H1 (cell line): ENCODE measurements around the gene NR1D2. TPM values are rescaled to one million over a fixed set of nuclear protein-coding genes. Genes with fewer than 3 reads are reported as not detected.

ENCODE experiments used
- CTCF ChIA-PET: fragments of 300-600 bp; sonication (Branson Sonifier 250); formaldehyde crosslinking; loops from one replicate; lab custom pipeline; 2021; ENCODE audit not compliant: partially characterized antibody; lab: Charles Lee
- POLR2A ChIA-PET: fragments of 300-600 bp; sonication (Branson Sonifier 250); formaldehyde crosslinking; loops from one replicate; lab custom pipeline; 2021; ENCODE audit warnings: inconsistent platforms; ENCODE audit not compliant: partially characterized antibody; lab: Charles Lee
- DNase-seq, 2 experiments: peaks; one replicate each; pipeline versions ENCODE4 v3.0.0 to v3.0.0-alpha.2; 2010 to 2022; ENCODE audit warnings: low spot score in 2 of 2, low read depth in 1 of 2, mixed read lengths in 1 of 2
- FAIRE-seq: peaks from 2 replicates; lab custom pipeline; 2011; peaks lifted over from hg19 to GRCh38; lab: Jason Lieb, UNC
- H2AFZ ChIP-seq: 2 replicates; pipeline ENCODE4 v1.8.1; 2012; ENCODE audit warnings: low read length, inconsistent platforms
- H2AK5ac ChIP-seq: 2 replicates; pipeline ENCODE4 v1.6.1; 2013; ENCODE audit warnings: low read depth, low read length
- H2BK120ac ChIP-seq: replicated peaks from 2 replicates; pipeline ENCODE3; 2013; ENCODE audit warnings: low read depth, low read length, inconsistent platforms
- H2BK12ac ChIP-seq: 2 replicates; pipeline ENCODE4 v1.6.1; 2013; ENCODE audit warnings: low read depth, low read length
- H2BK15ac ChIP-seq: 2 replicates; pipeline ENCODE4 v1.6.1; 2013; ENCODE audit warnings: low read length
- H2BK20ac ChIP-seq: 2 replicates; pipeline ENCODE4 v1.6.1; 2013; ENCODE audit warnings: low read length
- H2BK5ac ChIP-seq: 2 replicates; pipeline ENCODE4 v1.6.1; 2013; ENCODE audit warnings: low read depth, low read length
- H3K14ac ChIP-seq: 2 replicates; pipeline ENCODE4 v1.6.1; 2013; ENCODE audit warnings: inconsistent platforms; ENCODE audit not compliant: insufficient read length
- H3K18ac ChIP-seq: 2 replicates; pipeline ENCODE4 v1.6.1; 2013; ENCODE audit warnings: low read length; ENCODE audit errors: extremely low read depth
- H3K23ac ChIP-seq: 2 replicates; pipeline ENCODE4 v1.6.1; 2013; ENCODE audit warnings: inconsistent platforms; ENCODE audit not compliant: insufficient read length
- H3K23me2 ChIP-seq: 2 replicates; pipeline ENCODE4 v1.6.1; 2013; ENCODE audit warnings: low read depth, low read length
- H3K27ac ChIP-seq: 2 replicates; pipeline ENCODE4 v1.6.1; 2011; ENCODE audit warnings: low read depth, low read length, inconsistent platforms
- H3K27me3 ChIP-seq, 4 experiments: replicated peaks in 1 of 4; 1 replicate in 1 of 4; 2 replicates in 3 of 4; pipeline versions ENCODE4 v1.6.1 to v1.8.1; 2011 to 2013; ENCODE audit warnings: low read length in 3 of 4, mild to moderate bottlenecking in 3 of 4, inconsistent platforms in 2 of 4, mixed read lengths in 2 of 4, moderate library complexity in 1 of 4; ENCODE audit not compliant: control insufficient read depth in 3 of 4, insufficient read depth in 3 of 4; ENCODE audit errors: extremely low read depth in 1 of 4
- H3K36me3 ChIP-seq, 4 experiments: 2 replicates each; pipeline versions ENCODE4 v1.6.1 to v1.8.1; 2011 to 2013; ENCODE audit warnings: mild to moderate bottlenecking in 4 of 4, low read length in 3 of 4, moderate library complexity in 2 of 4, control low read depth in 1 of 4, inconsistent platforms in 1 of 4; ENCODE audit not compliant: insufficient read depth in 4 of 4, control insufficient read depth in 2 of 4
- H3K4ac ChIP-seq: replicated peaks from 2 replicates; pipeline ENCODE3; 2013; ENCODE audit warnings: low read length, low read depth, mixed read lengths, inconsistent platforms; ENCODE audit not compliant: insufficient read length
- H3K4me1 ChIP-seq, 4 experiments: replicated peaks in 1 of 4; 1 replicate in 1 of 4; 2 replicates in 3 of 4; pipeline versions ENCODE4 v1.6.1 to v1.8.1; 2011 to 2013; ENCODE audit warnings: low read length in 3 of 4, inconsistent platforms in 2 of 4, mixed read lengths in 1 of 4; ENCODE audit not compliant: insufficient read depth in 4 of 4, control insufficient read depth in 3 of 4
- H3K4me2 ChIP-seq, 2 experiments: 2 replicates each; pipeline versions ENCODE4 v1.6.1 to v1.8.1; 2011 to 2013; ENCODE audit warnings: low read depth in 2 of 2, low read length in 2 of 2, control low read depth in 1 of 2, inconsistent platforms in 1 of 2, mild to moderate bottlenecking in 1 of 2; ENCODE audit not compliant: insufficient read depth in 1 of 2
- H3K4me3 ChIP-seq, 4 experiments: fragments of 200-600, 300-600 bp in 1 of 4; sonication (generic), shearing (Covaris generic), sonication (Bioruptor Twin) in 1 of 4; 2 replicates each; pipeline versions ENCODE4 v1.5.1 to v1.8.1; 2011 to 2016; ENCODE audit warnings: low read length in 4 of 4, low read depth in 3 of 4, control low read depth in 2 of 4, inconsistent platforms in 2 of 4, mild to moderate bottlenecking in 2 of 4, mixed read lengths in 1 of 4, moderate library complexity in 1 of 4; ENCODE audit not compliant: insufficient read depth in 2 of 4; ENCODE audit errors: extremely low read depth in 1 of 4
- H3K56ac ChIP-seq: replicated peaks from 2 replicates; pipeline ENCODE3; 2013; ENCODE audit warnings: low read depth, mild to moderate bottlenecking, mixed read lengths, low read length, inconsistent platforms; ENCODE audit not compliant: insufficient read length
- H3K79me1 ChIP-seq: 2 replicates; pipeline ENCODE4 v1.6.1; 2013; ENCODE audit warnings: low read depth, low read length, control low read depth
- H3K79me2 ChIP-seq, 2 experiments: 2 replicates each; pipeline versions ENCODE4 v1.6.1 to v1.8.1; 2012 to 2013; ENCODE audit warnings: low read length in 2 of 2, mild to moderate bottlenecking in 2 of 2, inconsistent platforms in 1 of 2; ENCODE audit not compliant: insufficient read depth in 2 of 2, control insufficient read depth in 1 of 2
- H3K9ac ChIP-seq, 4 experiments: replicated peaks in 1 of 4; 1 replicate in 1 of 4; 2 replicates in 3 of 4; pipeline versions ENCODE4 v1.6.1 to v1.8.1; 2011 to 2013; ENCODE audit warnings: low read depth in 3 of 4, low read length in 3 of 4, control low read depth in 2 of 4, mild to moderate bottlenecking in 2 of 4, moderate library complexity in 2 of 4, inconsistent platforms in 1 of 4; ENCODE audit errors: extremely low read depth in 1 of 4
- H3K9me3 ChIP-seq, 2 experiments: 2 replicates each; pipeline versions ENCODE4 v1.6.1 to v1.8.1; 2012 to 2013; ENCODE audit warnings: mild to moderate bottlenecking in 2 of 2, moderate library complexity in 2 of 2, control low read depth in 1 of 2, inconsistent platforms in 1 of 2, low read depth in 1 of 2, low read length in 1 of 2, mixed read lengths in 1 of 2; ENCODE audit not compliant: insufficient read depth in 2 of 2
- H4K20me1 ChIP-seq, 2 experiments: replicated peaks in 1 of 2; 2 replicates each; pipeline versions ENCODE3 to v1.8.1; 2011 to 2013; ENCODE audit warnings: inconsistent platforms in 2 of 2, low read length in 2 of 2, mild to moderate bottlenecking in 1 of 2; ENCODE audit not compliant: insufficient read depth in 2 of 2, control insufficient read depth in 1 of 2
- H4K5ac ChIP-seq: 2 replicates; pipeline ENCODE4 v1.6.1; 2013; ENCODE audit warnings: low read length, low read depth, mixed read lengths, inconsistent platforms; ENCODE audit not compliant: insufficient read length
- H4K8ac ChIP-seq: 2 replicates; pipeline ENCODE4 v1.8.0; 2013; ENCODE audit warnings: mild to moderate bottlenecking, moderate library complexity, low read length, inconsistent platforms; ENCODE audit not compliant: insufficient read depth; ENCODE audit errors: extremely low read depth
- H4K91ac ChIP-seq: replicated peaks from 2 replicates; pipeline ENCODE3; 2013; ENCODE audit warnings: low read length, mixed read lengths, inconsistent platforms; ENCODE audit not compliant: insufficient read length
- BACH1 ChIP-seq: IDR thresholded peaks from 2 replicates; pipeline ENCODE4 v1.6.1; 2012; ENCODE audit warnings: low read length, improper control_type of control experiment
- BRCA1 ChIP-seq: IDR thresholded peaks from 2 replicates; pipeline ENCODE4 v1.6.1; 2012; ENCODE audit warnings: low read depth, low read length, improper control_type of control experiment
- JUN ChIP-seq: IDR thresholded peaks from 2 replicates; pipeline ENCODE4 v1.6.1; 2011; ENCODE audit warnings: low read depth, mild to moderate bottlenecking, improper control_type of control experiment, low read length
- RBBP5 ChIP-seq: IDR thresholded peaks from 2 replicates; pipeline ENCODE4 v1.7.1; 2012; ENCODE audit warnings: low read depth, mild to moderate bottlenecking, inconsistent platforms, low read length, moderate library complexity, borderline replicate concordance
- SRF ChIP-seq: IDR thresholded peaks from 2 replicates; pipeline ENCODE4 v1.6.1; 2011; ENCODE audit warnings: mild to moderate bottlenecking, low read depth, low read length, moderate library complexity
- SUZ12 ChIP-seq: fragments of 200-600 bp; sonication (generic); IDR thresholded peaks from 2 replicates; pipeline ENCODE4 v1.6.1; 2012; ENCODE audit warnings: mild to moderate bottlenecking, inconsistent platforms, low read length, moderate library complexity, mixed read lengths
- TBP ChIP-seq: IDR thresholded peaks from 2 replicates; pipeline ENCODE4 v1.6.1; 2011; ENCODE audit warnings: low read depth, low read length, improper control_type of control experiment
- WGBS, 2 experiments: shearing (Covaris generic) in 1 of 2; methylation state at CpG; one replicate each; pipeline versions ENCODE4 v1.1.6 to v1.1.7; 2013 to 2015; ENCODE audit warnings: low lambda C conversion rate in 2 of 2, mixed read lengths in 2 of 2, inconsistent platforms in 1 of 2, low coverage in 1 of 2, missing lambda C conversion rate in 1 of 2; ENCODE audit not compliant: insufficient replicate concordance in 2 of 2, insufficient coverage in 1 of 2, insufficient read length in 1 of 2; ENCODE audit errors: extremely low coverage in 1 of 2, missing lambda C conversion rate in 1 of 2; 5-methylcytosine and 5-hydroxymethylcytosine counted together
- polyA plus RNA-seq, 7 experiments: library from polyadenylated mRNA; depleted of rRNA in 3 of 7; stranded (reverse) in 5 of 7; unstranded in 2 of 7; fragments of >200 nt in 5 of 7; fragments of 200-250 nt in 2 of 7; gene quantifications; 1 replicate in 5 of 7; 2 replicates in 1 of 7; 4 replicates in 1 of 7; pipeline versions ENCODE4 v1.2.1 to v1.2.3, GENCODE V29; 2011 to 2013; ENCODE audit warnings: missing spikeins in 2 of 7, mixed read lengths in 2 of 7
- total RNA-seq: library from RNA; stranded (reverse); fragmentation: NEBNext Ultra II Directional; extraction: Animal tissue kit (Norgen Biotek cat#: 25700); gene quantifications from 2 replicates; pipeline ENCODE4 v1.2.1, GENCODE V29; 2021
- TF ChIP-seq, protein P1 (sequence below): IDR thresholded peaks from 2 replicates; pipeline ENCODE4 v1.6.1; 2012; ENCODE audit warnings: inconsistent platforms

Gene NR1D2
- total and polyA plus RNA-seq, 2 of the 8 experiments (the other 6 are each of a cell fraction or from before 2014, with no cell fraction given), result 5.9 to 21.7 TPM

- H2BK20ac ChIP-seq, result no peak overlapping the region
- H3K27ac ChIP-seq, result no peak overlapping the region
- H3K27me3 ChIP-seq, result no peaks in the 10 kb centered on the region
- FAIRE-seq (no peak), DNase-seq (no peak)
- H3K79me1 ChIP-seq, result no peaks in the 10 kb centered on the region
- peaks cover 0 to 44% (median 7%) of the 10 kb centered on the region in 4 experiments; a peak in 6 of 8 replicates for H3K36me3 ChIP-seq
- H3K9me3 ChIP-seq, result no peaks in the 10 kb centered on the region
- H2AFZ ChIP-seq, result no peak overlapping the region
- H2BK120ac ChIP-seq, result no peak overlapping the region
- no peak overlapping the region for H2AK5ac ChIP-seq
- H4K91ac ChIP-seq, result no peak overlapping the region
- CTCF ChIA-PET, result no interaction called here
- H3K14ac ChIP-seq, result no peak overlapping the region
- TF ChIP-seq BACH1 (no peak), TBP (no peak), BRCA1 (no peak), JUN (no peak), SUZ12 (no peak), RBBP5 (no peak), SRF (no peak)
- TF ChIP-seq, protein P1, sequence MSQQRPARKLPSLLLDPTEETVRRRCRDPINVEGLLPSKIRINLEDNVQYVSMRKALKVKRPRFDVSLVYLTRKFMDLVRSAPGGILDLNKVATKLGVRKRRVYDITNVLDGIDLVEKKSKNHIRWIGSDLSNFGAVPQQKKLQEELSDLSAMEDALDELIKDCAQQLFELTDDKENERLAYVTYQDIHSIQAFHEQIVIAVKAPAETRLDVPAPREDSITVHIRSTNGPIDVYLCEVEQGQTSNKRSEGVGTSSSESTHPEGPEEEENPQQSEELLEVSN, result no peak
- no peak overlapping the region for H2BK12ac ChIP-seq
- WGBS, 2 experiments, result 88% methylated on average over 6 of the region's 7 CpGs; no CpG with 5 or more reads in 1 of the 2 experiments
- POLR2A ChIA-PET, result interaction anchor here (0.9 to 2.4 kb wide), 4 partner anchors 10 to 15 kb away, joined by 3 to 14 read pairs (median 3); no protein-coding TSS in a partner anchor
- H3K56ac ChIP-seq, result no peak overlapping the region
- H3K4me3 ChIP-seq, result no peak overlapping the region
- H4K20me1 ChIP-seq, result peaks cover 0 to 2% of the 10 kb centered on the region in 2 experiments
- H2BK5ac ChIP-seq, result no peak overlapping the region
- H3K9ac ChIP-seq, result no peak overlapping the region
- no peak overlapping the region for H3K18ac ChIP-seq
- no peak overlapping the region for H3K23ac ChIP-seq
- no peaks in the 10 kb centered on the region for H3K4me1 ChIP-seq
- no peak overlapping the region for H4K8ac ChIP-seq
- no peak overlapping the region for H3K4me2 ChIP-seq
- no peak overlapping the region for H4K5ac ChIP-seq
- H2BK15ac ChIP-seq, result no peak overlapping the region
- no peak overlapping the region for H3K4ac ChIP-seq
- H3K23me2 ChIP-seq, result no peaks in the 10 kb centered on the region
- peaks cover 0 to 22% of the 10 kb centered on the region in 2 experiments; a peak in 2 of 4 replicates for H3K79me2 ChIP-seq
These were observed 14.2 kb downstream of the NR1D2 start for GRCh38 chr3:23959135-23959900.
